GM23338 (cell line): ENCODE measurements around the gene ACOXL. TPM values are rescaled to one million over a fixed set of nuclear protein-coding genes. Genes with fewer than 3 reads are reported as not detected.
A peak's percentile ranks its signal among the peaks of the same experiment; 100 is the strongest.

Source experiments
- ATAC-seq: fragments of 200-7000 bp; cut with Tn5 transposase; 3 replicates; pipeline ENCODE4 v1.9.1; 2020
- DNase-seq: peaks from one replicate; pipeline ENCODE4 v3.0.0-alpha.2; 2015; ENCODE audit warnings: low spot score
- H2AFZ ChIP-seq: fragments of 200-600 bp; sonication (generic); 2 replicates; pipeline ENCODE4 v1.8.0; 2016; ENCODE audit warnings: antibody characterized with exemption, mild to moderate bottlenecking, moderate library complexity
- H3F3A ChIP-seq: fragments of 200-600 bp; sonication (generic); replicated peaks from 2 replicates; pipeline ENCODE4 v1.8.0; 2017; ENCODE audit warnings: antibody characterized with exemption, mixed run types, low read depth
- H3K27ac ChIP-seq: fragments of 200-600 bp; sonication (generic); 2 replicates; pipeline ENCODE4 v1.6.1; 2016; ENCODE audit warnings: low read depth
- H3K27me3 ChIP-seq: fragments of 200-600 bp; sonication (generic); 2 replicates; pipeline ENCODE4 v1.8.0; 2016; ENCODE audit warnings: mild to moderate bottlenecking, mixed run types, moderate library complexity; ENCODE audit not compliant: insufficient read depth
- H3K36me3 ChIP-seq: fragments of 200-600 bp; sonication (generic); 2 replicates; pipeline ENCODE4 v1.8.0; 2016; ENCODE audit warnings: mild to moderate bottlenecking; ENCODE audit not compliant: insufficient read depth
- H3K4me1 ChIP-seq: fragments of 200-600 bp; sonication (generic); 2 replicates; pipeline ENCODE4 v1.8.0; 2016; ENCODE audit warnings: mild to moderate bottlenecking, moderate library complexity; ENCODE audit not compliant: insufficient read depth
- H3K4me2 ChIP-seq: fragments of 200-600 bp; sonication (generic); 2 replicates; pipeline ENCODE4 v1.7.1; 2017; ENCODE audit warnings: mixed run types
- H3K4me3 ChIP-seq: fragments of 200-600 bp; sonication (generic); 2 replicates; pipeline ENCODE4 v1.6.1; 2016; ENCODE audit warnings: mixed run types
- H3K79me2 ChIP-seq: fragments of 200-600 bp; sonication (generic); replicated peaks from 2 replicates; pipeline ENCODE4 v1.8.0; 2017; ENCODE audit warnings: mild to moderate bottlenecking; ENCODE audit not compliant: insufficient read depth
- H3K9me2 ChIP-seq: fragments of 200-600 bp; sonication (generic); 2 replicates; pipeline ENCODE4 v1.8.0; 2017; ENCODE audit not compliant: insufficient read depth
- H4K20me1 ChIP-seq: fragments of 200-600 bp; sonication (generic); replicated peaks from 2 replicates; pipeline ENCODE4 v1.8.0; 2017; ENCODE audit warnings: mild to moderate bottlenecking; ENCODE audit not compliant: insufficient read depth
- H3K27ac Mint-ChIP-seq: 2 replicates; pipeline ENCODE4 v1.8.0; 2020; ENCODE audit warnings: inconsistent platforms, mild to moderate bottlenecking, moderate library complexity, mixed read lengths
- H3K27me3 Mint-ChIP-seq: 3 replicates; pipeline ENCODE4 v1.8.0; 2022; ENCODE audit warnings: low read depth, mild to moderate bottlenecking, moderate library complexity, mixed read lengths, inconsistent platforms; ENCODE audit not compliant: insufficient read depth, poor library complexity
- H3K36me3 Mint-ChIP-seq: 3 replicates; pipeline ENCODE4 v1.8.0; 2021; ENCODE audit warnings: low read depth, mild to moderate bottlenecking, inconsistent platforms, moderate library complexity, mixed read lengths
- H3K4me1 Mint-ChIP-seq: 3 replicates; pipeline ENCODE4 v1.8.0; 2020; ENCODE audit warnings: mild to moderate bottlenecking, inconsistent platforms, mixed read lengths
- H3K4me3 Mint-ChIP-seq: 3 replicates; pipeline ENCODE4 v1.8.0; 2021; ENCODE audit warnings: moderate library complexity, mild to moderate bottlenecking, inconsistent platforms, mixed read lengths
- H3K9me3 Mint-ChIP-seq: 3 replicates; pipeline ENCODE4 v1.8.0; 2020; ENCODE audit warnings: moderate library complexity, mild to moderate bottlenecking, inconsistent platforms, mixed read lengths
- CREB1 ChIP-seq: fragments of 250-450 bp; sonication (Bioruptor Pico); IDR thresholded peaks from 2 replicates; pipeline ENCODE4 v1.5.0; 2020; ENCODE audit warnings: low read depth, mild to moderate bottlenecking, moderate library complexity
- CTCF ChIP-seq, 2 experiments: fragments of 200-600 bp in 1 of 2; sonication (generic) in 1 of 2; conservative IDR thresholded peaks; 2 replicates each; pipeline versions ENCODE4 v1.5.1 to v1.6.1; 2016 to 2017; ENCODE audit warnings: antibody characterized with exemption in 2 of 2, low read depth in 2 of 2, mild to moderate bottlenecking in 2 of 2, moderate library complexity in 1 of 2
- ETS1 ChIP-seq: IDR thresholded peaks from 2 replicates; pipeline ENCODE4 v1.6.1; 2016; ENCODE audit warnings: antibody characterized with exemption
- EZH2 ChIP-seq: fragments of 200-600 bp; sonication (generic); IDR thresholded peaks from one replicate; pipeline ENCODE4 v1.8.0; 2017; ENCODE audit warnings: antibody characterized with exemption, mild to moderate bottlenecking, low read depth; ENCODE audit not compliant: unreplicated experiment
- EZH2phosphoT487 ChIP-seq: fragments of 200-600 bp; sonication (generic); IDR thresholded peaks from one replicate; pipeline ENCODE4 v1.8.1; 2018; ENCODE audit warnings: antibody characterized with exemption; ENCODE audit not compliant: unreplicated experiment
- JUNB ChIP-seq: IDR thresholded peaks from one replicate; pipeline ENCODE4 v1.6.1; 2016; ENCODE audit warnings: antibody characterized with exemption; ENCODE audit not compliant: unreplicated experiment
- NANOG ChIP-seq: IDR thresholded peaks from 2 replicates; pipeline ENCODE4 v1.6.1; 2016; ENCODE audit warnings: antibody characterized with exemption, borderline replicate concordance
- POLR2AphosphoS5 ChIP-seq: IDR thresholded peaks from 2 replicates; pipeline ENCODE4 v1.6.1; 2016; ENCODE audit warnings: antibody characterized with exemption, low read depth
- REST ChIP-seq: IDR thresholded peaks from one replicate; pipeline ENCODE4 v1.6.1; 2018; ENCODE audit warnings: antibody characterized with exemption; ENCODE audit not compliant: unreplicated experiment
- STAT1 ChIP-seq: IDR thresholded peaks from one replicate; pipeline ENCODE4 v1.6.1; 2016; ENCODE audit warnings: antibody characterized with exemption; ENCODE audit not compliant: unreplicated experiment
- ZNF114 ChIP-seq: fragments of 250-450 bp; sonication (Bioruptor Pico); IDR thresholded peaks from 2 replicates; pipeline ENCODE4 v1.5.0; 2020; ENCODE audit warnings: mild to moderate bottlenecking, moderate library complexity
- ZNF331 ChIP-seq: fragments of 250-450 bp; sonication (Bioruptor Pico); IDR thresholded peaks from 2 replicates; pipeline ENCODE4 v1.5.0; 2020; ENCODE audit warnings: low read depth, mild to moderate bottlenecking, moderate library complexity
- ZNF462 ChIP-seq: fragments of 250-450 bp; sonication (Bioruptor Pico); IDR thresholded peaks from 2 replicates; pipeline ENCODE4 v1.5.0; 2020; ENCODE audit warnings: mild to moderate bottlenecking, moderate library complexity
- polyA plus RNA-seq: library from polyadenylated mRNA; unstranded; fragments of >200 nt; fragmentation: Nextera tagmentation; extraction: Ambion mirVana; gene quantifications from 2 replicates; pipeline ENCODE4 v1.2.1, GENCODE V29; 2016
- total RNA-seq: library from RNA; depleted of rRNA; stranded (reverse); fragments of >200 nt; shearing (Covaris generic); gene quantifications from 2 replicates; pipeline ENCODE4 v1.2.3, GENCODE V29; 2014

The ACOXL gene
- total and polyA plus RNA-seq, 2 experiments from 2014 or later, result 9.0 to 14.7 TPM

GRCh38 chr2:111030260-111030891, 298.0 kb downstream of the ACOXL start:
- DNase-seq (no peak), ATAC-seq (no peak; the same call in 2 of the 3 replicates)
- no peaks in the 10 kb centered on the region for H3K79me2 ChIP-seq
- peak overlapping the region; percentile 61 for H3K27ac Mint-ChIP-seq
- H3K4me1 Mint-ChIP-seq, result peaks cover 24% of the 10 kb centered on the region
- H3K27me3 ChIP-seq, result no peaks in the 10 kb centered on the region
- no peaks in the 10 kb centered on the region for H3F3A ChIP-seq
- H3K4me3 ChIP-seq, result no peak overlapping the region
- peak overlapping the region; percentile 84 for H2AFZ ChIP-seq
- H4K20me1 ChIP-seq, result no peaks in the 10 kb centered on the region
- no peaks in the 10 kb centered on the region for H3K36me3 ChIP-seq
- peaks cover 3% of the 10 kb centered on the region for H3K27me3 Mint-ChIP-seq
- H3K4me2 ChIP-seq, result 0 out of 2 replicates have a peak overlapping the region, but pooled peaks have one; percentile 48
- H3K4me3 Mint-ChIP-seq, result no peak overlapping the region
- H3K9me2 ChIP-seq, result no peaks in the 10 kb centered on the region
- peaks cover 5% of the 10 kb centered on the region; the same call in 1 of the 3 replicates for H3K9me3 Mint-ChIP-seq
- H3K4me1 ChIP-seq, result peaks cover 18% of the 10 kb centered on the region
- TF ChIP-seq POLR2AphosphoS5 (no peak), EZH2phosphoT487 (no peak), ZNF462 (no peak), CTCF (conservative IDR thresholded peaks at IDR 0.05; ENCODE audit: low read depth in 2 of 2) (no peak), STAT1 (no peak), ZNF114 (no peak), CREB1 (no peak), JUNB (no peak), REST (no peak), NANOG (no peak), ZNF331 (CRISPR knock-in tag) (no peak), ETS1 (no peak), EZH2 (no peak)
- H3K27ac ChIP-seq, result no peak overlapping the region
- H3K36me3 Mint-ChIP-seq, result peaks cover 6% of the 10 kb centered on the region; the same call in 2 of the 3 replicates
